ENCODE results near the gene RFX4.
A peak's percentile ranks its signal among the peaks of the same experiment; 100 is the strongest.

The RFX4 gene

DNA sequence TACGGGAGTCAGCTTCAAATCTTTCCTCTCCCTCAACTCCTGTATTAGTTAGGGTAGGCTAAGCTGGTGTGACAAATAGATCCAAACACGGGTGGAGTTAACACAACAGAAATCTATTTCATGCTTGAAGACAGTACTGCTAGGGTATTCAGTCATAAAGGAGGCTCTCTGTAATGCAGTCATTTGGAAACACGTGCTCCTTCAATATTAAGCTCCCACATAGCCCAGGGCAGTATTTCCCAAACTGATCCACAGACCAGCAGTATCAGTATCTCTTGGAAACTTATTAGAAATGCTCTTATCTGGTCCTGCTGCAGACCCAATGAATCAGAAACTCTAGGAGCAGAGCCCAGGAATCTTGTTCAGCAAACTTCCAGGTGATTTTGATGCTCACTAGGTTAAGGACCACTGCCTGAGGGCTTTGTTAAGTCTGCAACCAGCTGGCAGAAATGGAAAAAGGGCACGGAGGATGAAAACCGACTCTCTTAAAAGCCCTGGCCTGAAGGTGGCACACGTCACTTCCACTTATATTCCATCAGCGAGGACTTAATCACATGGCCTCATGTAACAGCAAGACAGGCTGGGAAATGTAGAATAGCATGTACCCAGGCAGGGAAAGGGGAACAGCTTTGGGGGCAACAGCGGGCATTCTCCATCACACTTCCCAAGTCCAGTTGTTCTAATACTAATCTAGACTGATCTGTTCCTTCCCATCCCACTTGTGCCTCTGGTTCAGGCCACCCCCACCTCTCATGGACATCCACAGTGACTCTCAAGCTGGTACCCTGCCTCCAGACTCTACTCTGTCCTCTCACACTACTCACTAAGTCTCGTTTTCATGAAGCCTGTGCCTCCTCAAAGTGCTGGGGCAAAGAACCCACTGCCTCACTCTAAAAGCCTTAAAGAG, 153.5 kb downstream of the RFX4 start:
- DNase-seq: peak; percentile 22 to 30 (median 26)

DNA sequence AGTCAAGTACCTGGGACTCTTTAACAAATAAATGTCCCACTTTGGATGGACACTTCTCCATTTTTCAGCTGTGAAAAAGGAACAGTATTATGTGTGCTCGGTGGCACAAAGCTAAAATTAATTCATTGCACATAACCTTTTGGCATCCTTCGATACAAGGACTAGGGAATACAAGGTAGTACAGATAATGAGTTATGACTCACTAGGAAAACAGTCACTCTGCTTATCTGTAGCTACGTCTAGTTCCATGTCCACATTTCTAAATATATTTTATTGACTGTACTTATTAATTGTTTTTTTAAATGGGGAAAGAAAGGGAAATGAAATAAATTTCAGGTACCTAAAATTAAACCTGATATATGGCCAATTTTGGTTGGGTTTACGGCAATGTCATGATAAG, 156.5 kb downstream of the RFX4 start:
- no peak for DNase-seq

DNA sequence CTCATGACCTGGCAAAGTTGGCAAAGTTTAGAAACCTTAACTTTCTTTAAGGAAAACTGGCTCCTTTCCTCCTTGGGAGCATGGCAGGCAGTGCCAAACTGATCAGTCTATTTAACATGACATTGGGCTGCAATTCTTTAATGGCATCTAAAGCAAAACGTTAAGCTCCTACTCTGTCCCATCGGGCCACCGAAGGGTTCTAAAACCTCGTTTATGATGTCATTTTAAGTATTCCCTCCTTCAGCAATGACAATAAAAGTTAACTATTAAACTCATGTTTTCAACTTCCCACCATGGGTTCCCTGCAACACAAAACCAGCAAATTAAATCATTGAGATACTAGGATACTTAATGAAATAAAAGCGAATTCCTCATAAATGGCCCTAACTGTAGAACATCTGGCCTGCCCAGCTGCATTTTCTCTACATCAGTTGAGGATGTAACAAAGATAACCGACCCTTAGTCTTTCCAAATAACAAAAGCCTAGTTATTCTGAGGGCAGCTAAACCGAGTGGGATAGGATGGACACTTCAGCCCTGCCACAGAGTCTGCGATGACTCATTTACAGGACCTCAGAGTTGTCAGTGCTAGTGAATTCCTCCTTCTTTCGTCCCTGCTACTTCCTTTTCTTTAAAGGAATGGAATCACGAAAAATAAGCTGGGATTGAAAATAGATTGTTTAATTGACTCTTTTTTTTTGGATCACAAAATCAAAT, 157.2 kb downstream of the RFX4 start:
- DNase-seq: peak; percentile 49 to 61 (median 55)

DNA sequence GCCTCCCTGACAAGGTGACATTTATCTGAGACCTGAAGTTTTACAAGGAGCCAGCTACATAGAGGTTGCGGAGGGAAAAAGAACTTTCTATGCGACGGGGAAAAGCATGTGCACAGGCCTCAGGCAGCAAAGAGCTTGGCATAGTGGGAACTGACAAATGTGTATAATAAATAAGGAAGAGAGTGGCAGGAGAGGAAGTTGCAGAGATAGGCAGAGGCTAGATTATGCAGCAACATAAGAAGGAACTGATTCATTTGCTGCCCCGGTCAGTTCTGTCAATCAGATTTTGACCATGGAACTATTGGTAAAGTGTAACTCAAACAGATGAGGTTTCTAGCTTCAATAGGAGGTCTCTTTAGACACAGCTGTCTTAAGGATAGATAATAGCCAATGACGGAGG, 158.0 kb downstream of the RFX4 start:
- peak; percentile 57 to 74 (median 64) for DNase-seq

DNA sequence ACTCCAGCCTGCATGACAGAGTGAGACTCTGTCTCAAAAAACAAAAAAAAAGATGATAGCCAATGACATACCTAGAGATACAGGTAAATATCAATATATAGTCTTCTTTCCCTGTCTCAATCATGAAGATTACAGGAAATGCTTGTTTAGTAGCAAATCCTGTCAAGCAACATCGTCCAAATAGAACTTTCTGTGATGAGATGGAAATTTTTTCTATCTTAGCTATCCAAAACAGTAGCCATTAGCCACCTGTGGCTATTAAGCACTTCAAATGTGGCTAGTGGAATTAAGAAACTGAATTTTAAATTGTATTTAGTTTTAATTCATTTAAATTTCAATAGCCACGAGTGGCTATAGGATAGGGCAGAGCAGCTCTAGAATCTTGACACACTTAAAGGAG, 158.4 kb downstream of the RFX4 start:
- DNase-seq: no peak

DNA sequence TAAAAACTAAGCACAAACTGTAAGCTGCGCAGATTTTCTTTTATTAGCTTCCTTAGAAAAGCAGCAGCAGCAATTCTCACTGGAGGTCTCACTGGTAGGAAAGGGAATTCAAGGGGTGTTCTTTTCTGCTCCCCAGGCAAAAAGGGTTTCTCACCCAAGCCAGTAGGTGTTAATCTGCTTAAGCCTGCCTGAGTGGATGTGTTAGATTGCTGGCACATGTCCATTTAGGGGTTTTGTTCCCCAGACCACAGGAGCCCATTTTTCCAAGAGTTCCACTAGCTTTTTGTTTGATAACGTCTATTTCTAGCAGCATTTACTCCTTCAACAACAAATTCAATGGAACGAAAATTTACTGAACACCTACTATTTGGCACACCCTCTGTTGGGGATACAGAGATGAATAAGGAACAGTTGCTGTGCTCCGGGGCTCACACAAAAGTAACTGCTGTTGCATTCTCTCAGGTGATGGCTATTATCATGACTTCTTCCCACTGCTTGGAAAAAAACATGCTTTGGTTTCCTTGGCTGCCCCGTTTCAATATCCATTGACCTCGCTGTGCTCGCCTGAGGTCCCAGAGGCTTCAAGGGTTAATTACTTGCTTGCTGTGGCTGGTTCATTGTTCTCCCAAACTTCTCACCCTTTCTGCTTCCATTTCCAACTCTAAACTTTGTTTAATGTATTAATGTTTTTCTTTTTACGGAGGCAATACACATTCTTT, 160.6 kb downstream of the RFX4 start:
- no peak for DNase-seq

DNA sequence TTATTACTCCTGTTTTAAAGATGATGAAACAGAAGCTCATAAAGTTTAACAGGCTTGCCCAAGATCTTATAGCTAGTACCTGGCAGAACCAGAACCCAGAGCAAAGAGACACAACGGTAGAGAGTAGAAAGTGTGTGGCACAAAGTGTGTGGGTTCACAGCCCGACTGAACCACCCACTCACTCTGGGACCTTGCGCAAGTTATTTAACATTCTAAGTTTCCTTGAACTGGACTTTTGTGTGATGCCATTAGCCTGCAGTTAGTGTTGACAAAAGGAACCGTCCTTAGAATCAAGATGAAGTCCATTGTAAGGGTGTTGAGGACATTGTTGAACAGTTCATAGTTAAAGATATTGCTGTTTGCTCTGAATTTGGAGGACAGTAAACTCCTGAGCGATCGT, 161.8 kb downstream of the RFX4 start:
- DNase-seq: peak in 2 of 3 donors; percentile 10 to 29

DNA sequence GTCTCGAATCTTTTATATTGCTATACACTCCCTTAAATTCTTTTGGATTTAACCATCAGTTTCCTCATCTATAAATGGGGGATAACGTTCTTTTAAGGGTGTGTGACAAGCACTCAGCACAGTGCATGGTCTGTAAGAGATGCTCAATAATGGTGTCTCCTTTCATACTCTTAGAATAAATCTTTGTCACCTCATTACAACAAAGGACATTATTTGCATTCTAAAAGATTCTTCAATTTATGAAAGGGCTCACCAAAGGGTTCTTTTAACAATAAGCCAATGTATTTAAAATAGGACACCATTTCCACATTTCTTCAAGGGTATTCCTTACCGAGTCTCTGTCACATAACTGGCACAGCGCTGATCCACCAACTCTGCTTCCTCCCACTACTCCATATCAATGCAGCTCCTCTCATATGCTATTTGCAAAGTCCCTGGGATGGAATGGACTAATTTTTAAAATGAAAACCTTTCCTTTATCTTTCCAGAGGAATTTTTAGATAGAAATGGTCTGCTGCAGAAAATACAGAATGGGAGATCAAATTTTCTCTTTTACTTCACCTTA, 162.5 kb downstream of the RFX4 start:
- no peak for DNase-seq

DNA sequence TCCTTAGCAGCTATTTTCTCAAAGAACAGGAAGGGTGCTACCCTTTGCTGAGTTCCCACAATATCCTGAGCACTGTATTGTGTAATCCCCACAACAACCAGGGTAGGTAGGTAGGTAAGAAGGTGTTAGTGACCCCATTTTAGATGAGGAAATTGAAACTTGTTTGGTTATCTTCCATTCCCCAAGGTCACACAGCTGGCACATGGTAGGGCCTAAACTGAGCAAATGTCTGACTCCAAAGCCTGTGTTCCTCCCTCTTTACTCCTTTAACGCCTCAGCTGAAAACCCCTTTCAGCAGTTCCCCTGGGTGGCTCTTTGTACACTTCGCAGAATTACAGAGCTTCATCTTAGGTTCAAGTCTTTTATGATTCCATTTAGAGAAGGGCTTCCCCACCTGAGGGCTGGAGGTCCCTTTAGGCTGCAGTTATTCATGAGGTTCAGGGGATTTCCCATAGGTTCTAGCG, 165.2 kb downstream of the RFX4 start:
- DNase-seq: no peak

DNA sequence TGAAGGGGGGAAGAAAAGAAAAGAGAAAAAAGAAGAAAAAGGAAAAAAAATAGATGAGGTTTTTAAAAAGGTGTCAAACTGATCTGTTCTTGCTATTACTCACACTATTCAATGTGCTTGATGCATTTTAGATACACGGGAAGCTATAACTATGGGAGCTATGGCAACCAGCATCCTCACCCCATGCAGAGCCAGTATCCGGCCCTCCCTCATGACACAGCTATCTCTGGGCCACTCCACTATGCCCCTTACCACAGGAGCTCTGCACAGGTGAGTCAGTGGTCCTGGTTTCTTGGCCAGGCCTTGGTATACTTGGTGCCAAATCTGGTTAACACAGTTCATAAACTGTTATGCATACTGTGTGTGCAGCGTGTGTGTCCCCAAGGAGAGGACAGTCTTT, 167.7 kb downstream of the RFX4 start:
- no peak for DNase-seq

DNA sequence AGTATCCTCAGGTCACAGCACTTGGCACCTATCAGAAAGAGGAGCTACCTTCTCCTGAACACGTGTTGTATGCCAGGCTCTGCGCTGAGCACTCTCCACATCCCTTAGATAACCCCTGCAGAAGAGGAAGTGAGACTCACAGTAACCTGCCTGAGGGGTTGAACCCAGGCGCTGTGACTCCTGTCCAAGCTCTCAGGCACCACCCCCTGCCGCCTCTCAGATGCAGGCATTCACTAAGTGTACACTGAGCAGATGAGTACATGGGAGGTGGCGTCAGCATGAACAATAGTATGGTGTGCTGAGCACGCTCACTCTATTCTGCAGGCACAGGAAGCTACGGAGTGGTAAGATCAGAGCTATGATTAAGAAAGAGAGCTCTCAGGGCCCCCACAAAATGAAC, 170.7 kb downstream of the RFX4 start:
- no peak for DNase-seq

DNA sequence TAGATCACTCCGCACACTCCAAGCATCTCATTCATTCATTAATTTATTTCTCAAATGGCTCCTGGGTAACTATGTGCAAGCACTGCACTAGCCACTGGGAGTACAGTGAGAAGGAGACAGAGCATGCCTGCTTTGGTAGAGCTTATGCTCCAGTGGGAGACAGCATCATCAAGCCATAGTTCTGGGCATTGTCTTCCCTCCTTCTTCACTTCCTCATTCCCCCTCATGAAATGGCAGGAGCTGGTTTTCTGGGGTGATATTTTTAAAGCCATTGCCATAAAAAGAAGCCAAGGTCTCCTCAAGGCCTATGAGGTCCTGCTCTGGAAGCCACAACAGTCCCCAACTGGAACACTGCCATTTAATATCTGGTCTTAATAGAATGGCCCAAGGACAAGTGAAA, 171.5 kb downstream of the RFX4 start:
- DNase-seq: no peak

DNA sequence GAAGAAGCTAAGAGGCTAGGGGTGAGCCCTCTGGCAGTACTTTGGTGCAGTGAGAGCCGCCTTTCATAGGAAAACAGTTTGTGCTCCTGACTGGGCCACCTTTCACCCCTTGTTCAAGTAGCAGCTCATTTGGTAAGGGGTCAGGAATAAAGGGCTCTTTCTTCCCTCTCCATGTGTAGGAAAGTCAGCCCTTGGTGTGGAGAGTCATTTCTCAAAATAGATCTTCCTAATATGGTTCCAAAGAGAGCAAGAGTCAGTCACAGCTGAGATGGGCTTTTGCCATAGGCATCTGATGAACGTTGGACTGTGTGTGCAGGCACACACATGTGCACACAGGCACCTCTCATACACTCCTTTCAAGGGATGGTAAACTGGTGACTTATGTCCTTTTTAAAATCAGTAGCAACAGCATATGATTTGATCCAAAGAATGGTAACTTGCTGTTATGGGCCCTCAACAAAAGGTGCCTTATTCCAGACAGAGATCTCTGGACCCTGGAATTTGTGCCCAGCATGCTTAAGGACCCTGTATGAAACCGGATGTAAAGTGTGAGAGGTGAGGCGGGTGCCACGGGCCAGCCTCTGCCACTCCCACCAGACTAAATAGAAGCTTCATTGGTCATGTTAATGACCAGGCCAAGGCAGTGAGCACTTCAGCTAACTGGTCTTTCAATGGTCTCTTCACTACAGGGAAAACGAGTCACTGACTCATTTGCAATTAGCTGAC, 175.0 kb downstream of the RFX4 start:
- no peak for DNase-seq

DNA sequence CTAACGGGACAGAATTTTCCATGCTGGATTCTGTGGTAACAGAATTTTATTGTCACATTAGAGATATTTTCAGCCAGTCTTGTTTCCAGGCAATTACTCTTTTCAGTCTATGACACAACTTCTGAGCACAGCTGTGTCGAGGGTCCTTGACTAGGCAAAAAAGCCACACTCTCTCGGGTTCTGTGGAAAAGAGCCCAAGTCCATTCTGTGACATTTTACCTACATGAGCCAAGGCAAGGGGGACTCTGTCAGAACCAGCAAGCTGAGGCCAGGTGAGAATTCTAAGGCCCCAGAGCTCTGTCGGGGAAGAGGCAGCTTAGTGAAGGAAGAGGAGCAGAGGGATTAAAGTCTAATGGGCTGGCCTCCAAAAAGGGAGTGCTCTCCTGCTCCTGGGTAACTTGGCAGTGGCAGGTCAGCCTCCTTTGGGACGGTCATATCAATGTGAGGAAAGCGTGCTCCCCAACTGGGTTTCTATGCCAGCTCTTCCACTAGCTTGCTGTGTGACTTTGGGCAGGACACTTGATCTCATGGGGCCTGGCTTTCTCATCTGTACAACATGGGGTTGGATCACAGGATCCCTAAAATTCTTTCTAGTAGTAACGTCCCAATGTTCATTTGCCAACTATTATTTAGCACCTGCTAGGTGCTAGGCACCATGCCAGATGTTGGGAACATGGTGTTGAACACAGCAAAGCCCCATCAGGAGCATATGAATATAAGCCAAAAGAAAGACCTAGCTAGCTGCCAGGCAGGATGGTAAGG, 175.7 kb downstream of the RFX4 start:
- no peak for DNase-seq

DNA sequence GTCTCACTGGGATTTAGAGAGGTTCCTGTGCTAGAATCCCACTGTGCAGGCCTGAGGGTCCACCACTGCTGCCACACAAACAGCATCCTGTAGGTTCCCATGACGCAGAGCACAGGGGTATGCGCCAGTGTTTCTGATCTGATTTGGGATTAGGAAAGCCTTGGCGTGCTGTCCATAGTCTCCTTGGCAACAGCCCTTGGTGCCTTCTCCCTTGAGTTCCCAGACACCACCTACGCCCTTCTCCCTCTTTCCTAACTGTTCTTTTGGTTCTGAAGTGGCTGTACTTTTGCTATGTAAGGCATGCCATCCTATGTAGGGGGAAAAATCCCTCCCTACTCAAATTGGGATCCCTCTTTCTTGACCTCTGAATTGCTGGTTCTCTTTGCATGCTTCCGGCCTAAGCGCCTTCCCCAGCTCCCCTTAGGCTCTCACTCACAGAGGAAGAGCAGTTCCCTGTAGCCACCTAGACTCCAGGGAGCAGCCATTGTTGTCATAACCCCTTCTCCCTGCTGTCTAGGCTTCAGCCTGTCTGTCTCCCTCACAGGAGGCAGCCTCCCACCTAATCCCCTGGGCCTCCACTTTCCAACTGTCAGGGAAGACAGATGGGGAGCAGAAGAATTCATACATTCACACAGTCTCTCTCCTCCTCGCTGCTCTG, 176.9 kb downstream of the RFX4 start:
- no peak for DNase-seq

DNA sequence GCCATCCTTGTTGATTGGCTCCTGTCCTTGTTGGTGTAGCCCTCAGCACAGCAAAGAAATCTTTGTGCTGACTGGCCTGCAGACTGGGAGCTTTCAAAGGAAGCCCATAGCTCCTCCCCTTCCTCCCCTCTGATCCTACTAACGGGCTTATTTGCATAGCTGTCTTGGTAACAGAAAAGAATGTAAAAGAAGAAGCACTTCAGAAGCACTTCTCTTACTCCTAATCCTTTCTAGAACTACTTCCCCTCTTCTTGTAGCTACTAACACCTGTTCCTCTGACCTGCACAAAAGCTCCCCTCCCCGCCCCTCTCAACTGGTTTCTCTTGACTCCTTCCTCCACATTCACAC, 177.4 kb downstream of the RFX4 start:
- peak; percentile 66 to 67 (median 67) for DNase-seq

DNA sequence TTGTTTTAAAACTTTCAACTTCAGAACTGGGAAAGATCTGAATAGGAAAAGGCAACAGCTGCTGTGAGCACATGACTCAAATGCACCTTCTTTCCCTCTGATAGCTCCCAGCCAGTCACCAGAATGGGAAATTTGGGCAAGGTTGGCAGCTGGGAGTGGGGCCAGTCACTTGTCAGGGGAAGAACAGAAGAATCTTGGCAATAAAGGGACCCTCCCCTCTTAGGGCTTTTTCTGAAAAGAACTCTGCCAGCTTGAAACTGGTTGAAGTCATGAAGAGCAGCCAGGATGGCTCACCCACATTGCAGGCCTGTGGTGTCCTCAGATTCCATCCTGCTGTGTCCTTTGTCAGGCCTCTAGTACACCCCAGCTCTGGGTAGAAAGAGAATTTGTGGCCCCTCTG, 181.4 kb downstream of the RFX4 start:
- no peak for DNase-seq

DNA sequence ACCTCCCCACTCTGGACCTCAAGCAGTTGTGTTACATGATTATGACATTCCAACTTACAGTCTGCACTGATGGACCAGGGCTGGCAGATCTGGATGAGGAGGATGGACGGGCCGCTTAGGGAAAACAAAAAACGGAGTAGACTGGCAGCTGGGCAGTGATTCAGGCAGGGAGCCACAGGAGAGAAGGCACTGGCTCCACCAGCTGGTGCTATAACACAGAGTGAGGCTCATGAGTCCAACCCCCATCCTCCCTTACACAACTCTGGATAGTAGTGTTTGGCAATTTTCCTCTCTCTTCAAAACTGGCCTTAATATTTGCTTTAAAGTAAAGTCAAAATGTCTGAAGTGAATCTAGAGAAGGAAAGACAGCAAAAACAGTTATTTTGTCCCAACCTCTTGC, 181.9 kb downstream of the RFX4 start:
- DNase-seq: peak in 1 of 3 donors; percentile 17

DNA sequence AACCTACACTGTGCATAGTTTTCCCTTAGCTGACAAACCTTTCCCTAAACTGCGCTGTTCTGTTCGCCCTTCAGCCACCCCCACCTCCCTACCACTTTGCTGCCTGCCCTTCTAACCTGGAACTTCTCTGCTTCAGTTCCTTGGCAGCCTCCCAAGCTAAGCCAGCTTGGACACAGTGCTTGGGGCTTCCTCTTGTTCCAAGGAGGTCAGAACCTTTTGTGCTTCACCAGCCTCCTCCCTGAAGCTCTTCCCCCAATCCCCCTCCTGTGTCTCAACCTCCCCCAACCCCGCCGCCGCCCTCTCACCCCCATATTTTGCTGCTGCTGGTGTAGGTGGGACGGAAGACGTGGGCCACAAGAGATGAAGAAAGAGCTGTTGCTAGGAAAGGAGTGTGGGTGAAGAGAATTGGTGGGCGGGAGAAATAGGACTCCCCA, 183.6 kb downstream of the RFX4 start:
- peak; percentile 16 to 28 (median 23) for DNase-seq

DNA sequence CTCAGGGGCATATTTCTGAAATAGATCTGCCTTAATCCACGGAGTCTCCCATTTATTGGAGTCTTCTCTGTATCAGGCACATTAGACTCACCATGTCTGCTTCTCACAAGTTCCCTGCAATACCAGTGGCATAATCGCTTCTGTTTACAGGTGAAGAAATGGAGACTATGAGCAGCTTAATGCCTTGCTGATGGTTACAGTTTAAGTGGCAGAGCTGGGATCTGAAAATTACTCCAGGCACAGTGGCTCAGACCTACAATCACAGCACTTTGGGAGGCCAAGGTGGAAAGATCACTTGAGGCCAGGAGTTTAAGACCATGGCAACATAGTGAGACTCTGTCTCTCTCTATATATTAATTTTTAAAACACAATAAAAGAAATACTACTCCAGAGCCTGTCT, 184.4 kb downstream of the RFX4 start:
- no peak for DNase-seq

Measured in suppressor macrophage treated with lipopolysaccharide for 1 hour (primary cell).